GM12878 (cell line): ENCODE measurements around the gene ALDH1A3. TPM values are rescaled to one million over a fixed set of nuclear protein-coding genes. Genes with fewer than 3 reads are reported as not detected.

Source experiments
- ATAC-seq: fragments of 200-7000 bp; cut with Tn5 transposase; 3 replicates; pipeline ENCODE4 v1.9.1; 2020; ENCODE audit warnings: mild to moderate bottlenecking, moderate library complexity
- BruUV-seq: library from RNA; stranded (reverse); fragments of 400-500 nt; replicated peaks from 2 replicates; lab custom pipeline; 2021; lab: Mats Ljungman, UMichigan
- CTCF ChIA-PET: fragments of 300-600 bp; sonication (Branson Sonifier 250); formaldehyde crosslinking; extraction: SDS; loops from one replicate; lab custom pipeline; 2021; ENCODE audit warnings: inconsistent platforms; lab: Yijun Ruan, JAX
- POLR2A ChIA-PET: fragments of 350-600 bp; formaldehyde crosslinking; extraction: SDS; loops from one replicate; lab custom pipeline; 2021; ENCODE audit warnings: inconsistent platforms; lab: Charles Lee
- RAD21 ChIA-PET: fragments of 300-600 bp; sonication (Branson Sonifier 250); formaldehyde crosslinking; loops from one replicate; lab custom pipeline; 2023; ENCODE audit warnings: antibody characterized with exemption; ENCODE audit not compliant: unreplicated experiment; lab: Charles Lee
- SMC1A ChIA-PET: fragments of 300-600 bp; sonication (Branson Sonifier 250); formaldehyde crosslinking; loops from one replicate; lab custom pipeline; 2023; ENCODE audit not compliant: unreplicated experiment, uncharacterized antibody; lab: Charles Lee
- DNase-seq: peaks from one replicate; pipeline ENCODE4 v3.0.0-alpha.2; 2011; ENCODE audit warnings: low read depth, low spot score
- FAIRE-seq: peaks from 3 replicates; lab custom pipeline; 2011; peaks lifted over from hg19 to GRCh38; lab: Jason Lieb, UNC
- H2AFZ ChIP-seq: 2 replicates; pipeline ENCODE4 v1.6.0; 2011; ENCODE audit warnings: low read depth, low read length, control low read depth; ENCODE audit not compliant: control insufficient read depth
- H3K27ac ChIP-seq: 2 replicates; pipeline ENCODE4 v1.5.1; 2011; ENCODE audit warnings: control low read depth; ENCODE audit not compliant: control insufficient read depth, insufficient read depth
- H3K27me3 ChIP-seq, 2 experiments: replicated peaks in 1 of 2; 2 replicates each; pipeline versions ENCODE4 v1.6.0 to v1.6.1; 2011; ENCODE audit warnings: low read length in 1 of 2; ENCODE audit not compliant: control insufficient read depth in 2 of 2, insufficient read depth in 2 of 2
- H3K36me3 ChIP-seq, 2 experiments: 2 replicates each; pipeline ENCODE4 v1.5.1; 2011; ENCODE audit warnings: low read length in 1 of 2; ENCODE audit not compliant: control insufficient read depth in 2 of 2, insufficient read depth in 2 of 2
- H3K4me1 ChIP-seq: 2 replicates; pipeline ENCODE4 v1.6.1; 2011; ENCODE audit warnings: mild to moderate bottlenecking, low read length, moderate library complexity, mixed read lengths; ENCODE audit not compliant: control insufficient read depth, insufficient read depth
- H3K4me2 ChIP-seq: 2 replicates; pipeline ENCODE4 v1.6.0; 2011; ENCODE audit warnings: control low read depth; ENCODE audit not compliant: control insufficient read depth, insufficient read depth
- H3K4me3 ChIP-seq: fragments of 200-600 bp; sonication (generic); 2 replicates; pipeline ENCODE4 v1.5.1; 2016
- H3K79me2 ChIP-seq: 2 replicates; pipeline ENCODE4 v1.6.0; 2011; ENCODE audit warnings: low read length; ENCODE audit not compliant: control insufficient read depth, insufficient read depth
- H3K9ac ChIP-seq: 2 replicates; pipeline ENCODE4 v1.8.0; 2011; ENCODE audit warnings: low read length, control low read depth, mixed read lengths; ENCODE audit not compliant: control insufficient read depth, insufficient read depth
- H3K9me3 ChIP-seq: replicated peaks from 3 replicates; pipeline ENCODE4 v1.5.1; 2011; ENCODE audit warnings: mild to moderate bottlenecking, low read length; ENCODE audit not compliant: control insufficient read depth, insufficient read depth
- H4K20me1 ChIP-seq: 2 replicates; pipeline ENCODE4 v1.6.0; 2011; ENCODE audit not compliant: control insufficient read depth, insufficient read depth
- CHD1 ChIP-seq: IDR thresholded peaks from 2 replicates; pipeline ENCODE4 v1.6.1; 2012; ENCODE audit warnings: low read depth, low read length, improper control_type of control experiment
- CHD2 ChIP-seq: IDR thresholded peaks from 2 replicates; pipeline ENCODE4 v1.6.1; 2011; ENCODE audit warnings: low read depth, low read length, improper control_type of control experiment, borderline replicate concordance
- NFIC ChIP-seq: IDR thresholded peaks from 2 replicates; pipeline ENCODE4 v1.6.1; 2012; ENCODE audit warnings: low read depth, mild to moderate bottlenecking, inconsistent platforms, low read length, moderate library complexity
- NFYB ChIP-seq: IDR thresholded peaks from 2 replicates; pipeline ENCODE4 v1.6.1; 2011; ENCODE audit warnings: low read depth, mild to moderate bottlenecking, low read length, improper control_type of control experiment, moderate library complexity; ENCODE audit not compliant: insufficient read depth
- SIN3A ChIP-seq: IDR thresholded peaks from 2 replicates; pipeline ENCODE4 v1.6.1; 2012; ENCODE audit warnings: low read depth, low read length, improper control_type of control experiment
- SPI1 ChIP-seq: IDR thresholded peaks from 2 replicates; pipeline ENCODE4 v1.6.1; 2011; ENCODE audit warnings: low read depth, mild to moderate bottlenecking, low read length, moderate library complexity, borderline replicate concordance; ENCODE audit not compliant: insufficient read depth
- SRF ChIP-seq, 2 experiments: IDR thresholded peaks; 2 replicates each; pipeline ENCODE4 v1.6.1; 2011; ENCODE audit warnings: low read depth in 2 of 2, low read length in 2 of 2, mild to moderate bottlenecking in 1 of 2, moderate library complexity in 1 of 2
- TBL1XR1 ChIP-seq: IDR thresholded peaks from 2 replicates; pipeline ENCODE4 v1.6.1; 2012; ENCODE audit warnings: low read depth, low read length, improper control_type of control experiment
- ZNF24 ChIP-seq: fragments of 450-650 bp; IDR thresholded peaks from 2 replicates; pipeline ENCODE4 v1.6.1; 2017; ENCODE audit warnings: antibody characterized with exemption, mild to moderate bottlenecking
- ZNF592 ChIP-seq: fragments of 450-650 bp; IDR thresholded peaks from 2 replicates; pipeline ENCODE4 v1.6.1; 2017; ENCODE audit warnings: mild to moderate bottlenecking, moderate library complexity
- WGBS: methylation state at CpG from one replicate; pipeline ENCODE4 v1.1.6; 2016; ENCODE audit warnings: low lambda C conversion rate; ENCODE audit not compliant: insufficient replicate concordance, insufficient coverage; ENCODE audit errors: missing lambda C conversion rate; 5-methylcytosine and 5-hydroxymethylcytosine counted together
- in situ Hi-C: fragments of 300-500 bp; cut with MboI; formaldehyde crosslinking; loops from 9 replicates; pipeline ENCODE4 v1.14.3; 2018; ENCODE audit warnings: mixed read lengths
- intact Hi-C: fragments of 100-400 bp; cut with micrococcal nuclease; formaldehyde crosslinking; loops from one replicate; pipeline ENCODE4 v1.14.2; 2022; ENCODE audit not compliant: unreplicated experiment
- polyA plus RNA-seq, 11 experiments: library from polyadenylated mRNA; depleted of rRNA in 4 of 11; unstranded in 6 of 11; stranded (reverse) in 5 of 11; fragments of >200 nt; fragmentation: Nextera tagmentation in 4 of 11; fragmentation: Illumina TruSeq in 1 of 11; extraction: Ambion mirVana in 4 of 11; extraction: Trizol in 1 of 11; gene quantifications; 1 replicate in 1 of 11; 2 replicates in 10 of 11; pipeline versions ENCODE4 v1.2.1 to v1.2.3, GENCODE V29; 2011 to 2016; ENCODE audit warnings: inconsistent platforms in 2 of 11, missing spikeins in 2 of 11, low read depth in 1 of 11
- total RNA-seq, 4 experiments: library from RNA; depleted of rRNA in 3 of 4; stranded (reverse); fragments of >200 nt in 3 of 4; fragmentation: Illumina TruSeq in 1 of 4; extraction: Trizol in 1 of 4; gene quantifications; 2 replicates each; pipeline versions ENCODE4 v1.2.1 to v1.2.3, GENCODE V29; 2013 to 2021

ALDH1A3 gene
- total and polyA plus RNA-seq, 10 of the 15 experiments (the other 5 are each of a cell fraction or from before 2014, with no cell fraction given) = 0.06 to 0.69 (median 0.18) TPM

- in situ Hi-C loops = loop anchor here (25.0 kb wide), 1 partner anchor 1427 kb away; no protein-coding TSS in a partner anchor
- peaks cover 36% of the 10 kb centered on the region for H3K79me2 ChIP-seq
- no peak for DNase-seq
- no peak overlapping the region for H3K9ac ChIP-seq
- CTCF ChIA-PET = interaction anchor here (1.0 kb wide), 1 partner anchor 13 kb away, joined by 3 read pairs; no protein-coding TSS in a partner anchor
- POLR2A ChIA-PET = interaction anchor here (5.3 to 6.0 kb wide), 2 partner anchors 11 to 19 kb away, joined by 50 to 97 read pairs; partner anchors contain the start of gene LRRK1
- 92% methylated on average over 4 of the region's 4 CpGs for WGBS
- SMC1A ChIA-PET = interaction anchor here (2.0 to 2.5 kb wide), 2 partner anchors 8 to 10 kb away, joined by 6 to 11 read pairs; no protein-coding TSS in a partner anchor
- TF ChIP-seq TBL1XR1 (no peak), SPI1 (peak; percentile 39; the same call in 1 of the 2 replicates)
- TF ChIP-seq, all 136 proteins: peak for 1
- no peaks in the 10 kb centered on the region for H3K27me3 ChIP-seq
- no TSS peak for BruUV-seq
- RAD21 ChIA-PET = no interaction called here
- ATAC-seq (no peak), FAIRE-seq (no peak)
- H3K4me2 ChIP-seq = no peak overlapping the region
- H4K20me1 ChIP-seq = 0 out of 2 replicates have a peak, but pooled peaks cover 2% of the 10 kb centered on the region
- H3K36me3 ChIP-seq = peaks cover 0 to 12% of the 10 kb centered on the region in 2 experiments; a peak in 3 of 4 replicates
- no peak overlapping the region for H2AFZ ChIP-seq
- H3K4me1 ChIP-seq = peaks cover 44% of the 10 kb centered on the region
- H3K4me3 ChIP-seq = no peak overlapping the region
- H3K27ac ChIP-seq = 0 out of 2 replicates have a peak overlapping the region, but pooled peaks have one; percentile 85
- intact Hi-C loops = loop anchor here (2.0 kb wide), 1 partner anchor 13 kb away; no protein-coding TSS in a partner anchor
- H3K9me3 ChIP-seq = no peaks in the 10 kb centered on the region
Measured at GRCh38 chr15:100939791-100940190, 60.2 kb downstream of the ALDH1A3 start.

- Histone ChIP-seq H3K9me3 (no peaks in the 10 kb centered on the region), H4K20me1 (no peaks in the 10 kb centered on the region), H3K27ac (peak overlapping the region; percentile 85), H3K4me3 (peak overlapping the region; percentile 31; the same call in 1 of the 2 replicates), H3K27me3 (no peaks in the 10 kb centered on the region), H3K79me2 (peaks cover 35% of the 10 kb centered on the region), H3K4me2 (peak overlapping the region; percentile 87), H3K36me3 (peaks cover 0 to 7% of the 10 kb centered on the region in 2 experiments; a peak in 2 of 4 replicates), H2AFZ (no peak overlapping the region), H3K4me1 (peaks cover 38% of the 10 kb centered on the region), H3K9ac (peak overlapping the region; percentile 59)
- in situ Hi-C loops (loop anchor here (25.0 kb wide), 1 partner anchor 1429 kb away; no protein-coding TSS in a partner anchor), intact Hi-C loops (loop anchor here (2.0 kb wide), 1 partner anchor 14 kb away; no protein-coding TSS in a partner anchor)
- CTCF ChIA-PET = interaction anchor here (1.0 to 7.1 kb wide), 5 partner anchors 10 to 67 kb away, joined by 3 to 129 read pairs (median 39); partner anchors contain the start of gene LRRK1
- ATAC-seq = peak; percentile 87
- peak; percentile 99 for FAIRE-seq
- RAD21 ChIA-PET = interaction anchor here (0.8 to 5.7 kb wide), 8 partner anchors 12 to 68 kb away, joined by 3 to 152 read pairs (median 4); partner anchors contain the start of gene LRRK1
- POLR2A ChIA-PET = interaction anchor here (1.2 to 6.0 kb wide), 4 partner anchors 12 to 26 kb away, joined by 4 to 97 read pairs (median 28); partner anchors contain the start of gene LRRK1
- BruUV-seq = TSS peak; percentile 89
- SMC1A ChIA-PET = interaction anchor here (0.7 to 5.8 kb wide), 11 partner anchors 10 to 345 kb away, joined by 3 to 122 read pairs (median 6); partner anchors contain the start of gene LRRK1
- 0% methylated on average over 2 of the region's 2 CpGs for WGBS
- no peak for DNase-seq
- no peak for TF ChIP-seq ZNF24
- TF ChIP-seq SRF (IDR thresholded peaks at IDR 0.05; ENCODE audit: low read depth in 2 of 2, low read length in 2 of 2) = no peak
- TF ChIP-seq CHD1 = no peak; the same call in 1 of the 2 replicates
- TF ChIP-seq ZNF592 = no peak
- TF ChIP-seq NFIC = no peak
- no peak for TF ChIP-seq CHD2
- no peak for TF ChIP-seq SIN3A
- TF ChIP-seq NFYB = no peak
Measured at GRCh38 chr15:100940767-100941379, 61.2 kb downstream of the ALDH1A3 start.
